ACC112 (cell line): ENCODE measurements around the gene NR2C2AP.
"Not testable (repeated sequence)": the region's sequence is repeated elsewhere in the genome, so short reads cannot be mapped to it uniquely, and the experiment has no call there.

Source experiments
- H2AFZ ChIP-seq: fragments of 200-600 bp; sonication (generic); one replicate; pipeline ENCODE4 v1.6.0; 2017; ENCODE audit warnings: antibody characterized with exemption, low read length; ENCODE audit not compliant: unreplicated experiment
- H3K27ac ChIP-seq: fragments of 200-600 bp; sonication (generic); 2 replicates; pipeline ENCODE4 v1.5.1; 2014; ENCODE audit warnings: low read depth, mild to moderate bottlenecking, antibody characterized with exemption, low read length, moderate library complexity
- H3K27me3 ChIP-seq: fragments of 200-600 bp; sonication (generic); 2 replicates; pipeline ENCODE4 v1.6.1; 2014; ENCODE audit warnings: mild to moderate bottlenecking, antibody characterized with exemption, low read length, moderate library complexity, mixed read lengths; ENCODE audit not compliant: insufficient read depth
- H3K36me3 ChIP-seq: fragments of 200-600 bp; sonication (generic); 2 replicates; pipeline ENCODE4 v1.6.1; 2016; ENCODE audit warnings: mild to moderate bottlenecking, antibody characterized with exemption, low read length, moderate library complexity, mixed read lengths; ENCODE audit not compliant: insufficient read depth
- H3K4me1 ChIP-seq: fragments of 200-600 bp; sonication (generic); one replicate; pipeline ENCODE4 v1.6.1; 2016; ENCODE audit warnings: low read length, mixed read lengths; ENCODE audit not compliant: insufficient read depth, unreplicated experiment, control insufficient read depth
- H3K4me3 ChIP-seq: fragments of 200-600 bp; sonication (generic); 2 replicates; pipeline ENCODE4 v1.5.1; 2014; ENCODE audit warnings: mild to moderate bottlenecking, low read depth, low read length
- H3K79me2 ChIP-seq: fragments of 200-600 bp; sonication (generic); one replicate; pipeline ENCODE4 v1.6.0; 2016; ENCODE audit warnings: low read length; ENCODE audit not compliant: control insufficient read depth, unreplicated experiment, insufficient read depth

Gene NR2C2AP

DNA sequence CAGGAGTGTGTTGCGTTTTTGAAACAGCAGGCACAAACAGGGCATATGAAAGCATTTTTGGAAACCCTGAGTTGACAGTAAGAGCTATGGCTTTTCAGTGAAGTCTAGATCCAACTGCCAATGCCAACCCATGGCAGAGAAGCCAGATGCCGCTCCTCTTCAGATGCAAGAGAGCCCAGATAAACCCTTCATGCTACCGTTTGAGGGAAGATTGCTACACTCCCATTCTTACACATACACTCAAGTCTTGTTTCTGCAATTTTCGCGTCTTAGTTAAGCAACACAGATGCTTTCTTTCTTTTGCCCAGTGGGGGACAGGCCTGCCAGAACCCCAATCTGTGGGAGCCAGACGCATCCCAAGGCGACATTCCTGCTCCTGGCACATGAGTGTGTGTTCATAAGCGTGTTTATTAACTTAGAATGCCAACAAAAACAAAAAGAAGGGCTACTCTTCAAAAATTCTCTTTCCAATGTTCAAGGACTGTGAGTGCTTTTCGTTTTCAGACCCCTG lies 21.7 kb downstream of the NR2C2AP start:
- H3K27me3 ChIP-seq: no peaks in the 10 kb centered on the region
- H2AFZ ChIP-seq: no peak overlapping the region
- no peaks in the 10 kb centered on the region for H3K79me2 ChIP-seq
- H3K36me3 ChIP-seq: no peaks in the 10 kb centered on the region
- H3K27ac ChIP-seq: no peak overlapping the region
- H3K4me3 ChIP-seq: no peak overlapping the region
- no peaks in the 10 kb centered on the region for H3K4me1 ChIP-seq

DNA sequence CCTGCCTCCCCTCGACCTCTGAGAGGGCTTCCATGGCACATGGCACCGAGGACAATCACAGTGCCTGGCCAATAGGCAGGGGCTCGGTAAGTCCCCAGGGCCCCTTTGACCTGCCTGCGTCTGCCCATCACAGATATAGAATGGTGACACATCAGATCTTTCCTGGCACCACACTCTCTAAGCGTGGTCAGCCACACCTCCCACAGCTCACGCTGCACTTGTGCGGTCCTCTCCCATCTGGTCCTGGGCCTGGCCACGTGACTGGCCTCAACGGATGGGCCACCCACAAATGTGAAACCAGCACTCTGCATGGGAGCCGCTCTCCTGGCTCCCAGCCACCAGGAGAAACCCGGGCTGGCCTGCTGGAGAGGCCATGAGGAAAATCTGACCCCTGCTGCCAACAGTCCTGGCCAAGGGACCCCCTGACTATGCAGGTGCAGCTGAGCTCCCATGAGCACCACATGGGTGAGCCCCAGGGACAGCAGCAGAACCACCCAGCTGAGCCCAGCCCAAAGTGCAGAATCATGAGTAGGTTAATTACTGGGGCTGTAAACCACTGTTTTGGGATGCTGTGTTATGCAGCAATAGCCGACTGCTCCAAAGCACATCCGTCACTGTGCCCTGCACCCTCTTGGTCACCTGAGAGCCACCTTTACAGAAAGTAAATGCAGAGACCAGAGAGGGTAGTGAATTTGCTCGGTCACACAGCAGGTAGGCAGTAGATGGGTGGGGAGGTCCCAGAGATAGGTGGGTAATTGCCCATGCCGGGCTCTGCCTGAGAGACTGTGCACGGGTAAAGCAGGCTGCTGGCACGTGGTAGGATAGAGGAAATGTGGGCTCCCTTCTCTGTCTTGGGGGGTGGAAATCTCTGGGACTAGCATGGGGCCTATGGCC lies 23.4 kb downstream of the NR2C2AP start:
- no peaks in the 10 kb centered on the region for H3K79me2 ChIP-seq
- no peak overlapping the region for H3K4me3 ChIP-seq
- no peak overlapping the region for H3K27ac ChIP-seq
- H3K4me1 ChIP-seq: no peaks in the 10 kb centered on the region
- H3K36me3 ChIP-seq: no peaks in the 10 kb centered on the region
- H2AFZ ChIP-seq: no peak overlapping the region
- H3K27me3 ChIP-seq: no peaks in the 10 kb centered on the region

DNA sequence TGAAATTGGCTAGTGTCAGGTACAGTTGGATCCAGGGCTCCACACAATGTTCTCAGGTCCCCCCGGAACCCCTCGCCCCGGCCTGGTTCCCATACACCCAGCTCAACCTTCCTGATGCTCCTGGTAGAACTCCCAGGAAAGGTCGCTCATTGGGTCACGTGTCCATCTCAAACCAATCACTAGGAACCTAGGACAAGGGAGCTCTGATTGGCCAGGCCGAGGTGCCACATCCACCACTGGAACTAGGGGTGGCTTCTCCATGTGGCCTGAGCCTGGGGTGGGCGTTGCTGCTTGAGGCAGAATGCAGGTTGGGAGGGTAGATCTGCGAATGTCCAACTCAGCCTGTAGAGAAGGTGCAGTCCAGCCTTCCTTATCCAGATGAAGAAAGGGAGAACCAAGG lies 26.3 kb downstream of the NR2C2AP start:
- no peak overlapping the region for H2AFZ ChIP-seq
- no peak overlapping the region for H3K27ac ChIP-seq
- peaks cover 5% of the 10 kb centered on the region for H3K4me1 ChIP-seq
- no peaks in the 10 kb centered on the region for H3K79me2 ChIP-seq
- H3K4me3 ChIP-seq: no peak overlapping the region
- H3K27me3 ChIP-seq: no peaks in the 10 kb centered on the region
- no peaks in the 10 kb centered on the region for H3K36me3 ChIP-seq

DNA sequence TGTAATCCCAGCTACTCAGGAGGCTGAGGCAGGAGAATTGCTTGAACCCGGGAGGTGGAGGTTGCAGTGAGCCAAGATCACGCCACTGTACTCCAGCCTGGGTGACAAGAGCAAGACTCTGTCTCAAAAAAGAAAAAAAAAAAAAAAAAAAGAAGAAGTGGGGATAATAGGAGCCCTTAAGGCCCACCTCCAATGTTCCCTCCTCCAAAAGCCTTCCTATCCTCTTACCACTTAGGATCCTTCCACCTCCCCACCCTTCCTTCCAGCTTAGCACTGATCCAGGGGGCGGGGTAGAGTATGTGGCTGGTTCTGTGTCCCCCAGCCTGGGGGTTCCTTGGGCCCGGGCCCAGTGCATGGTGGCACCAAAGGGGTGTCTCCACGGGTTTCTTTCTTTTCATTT lies 30.0 kb downstream of the NR2C2AP start:
- not testable (repeated sequence) for H3K27me3 ChIP-seq, H2AFZ ChIP-seq, H3K79me2 ChIP-seq, H3K36me3 ChIP-seq, H3K27ac ChIP-seq, H3K4me1 ChIP-seq, H3K4me3 ChIP-seq

DNA sequence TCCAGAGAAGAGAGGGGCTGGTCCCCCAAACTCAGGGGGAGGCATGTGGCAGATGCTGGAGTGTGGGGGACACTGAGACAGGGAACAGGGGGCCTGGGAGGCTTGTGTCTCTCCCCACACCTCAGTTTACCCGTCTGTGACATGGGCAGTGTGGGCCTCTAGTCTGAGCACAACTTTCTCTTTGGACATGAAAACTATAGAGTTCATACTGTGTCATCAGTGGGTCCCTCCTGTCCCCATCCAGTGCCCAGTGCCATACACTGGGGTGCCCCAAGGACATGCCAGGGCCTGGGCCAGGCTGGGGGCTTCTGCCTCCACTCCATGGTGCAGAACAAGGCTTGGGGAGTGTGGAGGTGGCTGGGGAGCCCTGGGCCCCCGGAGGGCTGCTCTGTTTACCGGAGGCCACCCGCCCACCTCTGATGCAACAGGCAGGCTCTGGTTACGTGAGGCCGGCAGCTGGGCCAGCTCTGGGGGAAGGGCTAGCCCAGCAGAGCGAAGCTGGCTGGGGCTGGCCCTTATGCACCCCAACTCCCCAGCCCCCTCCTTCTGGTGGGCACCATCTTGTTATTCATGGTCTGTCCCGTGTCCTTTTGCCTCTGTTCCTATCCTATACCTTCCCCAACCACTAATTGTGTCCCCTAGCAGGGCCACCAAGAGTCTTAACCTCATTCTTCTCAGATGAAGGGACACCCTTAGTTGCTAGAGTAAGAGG lies 31.2 kb downstream of the NR2C2AP start:
- Histone ChIP-seq H2AFZ (no peak overlapping the region), H3K27me3 (no peaks in the 10 kb centered on the region), H3K27ac (no peak overlapping the region), H3K4me3 (no peak overlapping the region), H3K4me1 (peaks cover 7% of the 10 kb centered on the region), H3K79me2 (no peaks in the 10 kb centered on the region), H3K36me3 (no peaks in the 10 kb centered on the region)

DNA sequence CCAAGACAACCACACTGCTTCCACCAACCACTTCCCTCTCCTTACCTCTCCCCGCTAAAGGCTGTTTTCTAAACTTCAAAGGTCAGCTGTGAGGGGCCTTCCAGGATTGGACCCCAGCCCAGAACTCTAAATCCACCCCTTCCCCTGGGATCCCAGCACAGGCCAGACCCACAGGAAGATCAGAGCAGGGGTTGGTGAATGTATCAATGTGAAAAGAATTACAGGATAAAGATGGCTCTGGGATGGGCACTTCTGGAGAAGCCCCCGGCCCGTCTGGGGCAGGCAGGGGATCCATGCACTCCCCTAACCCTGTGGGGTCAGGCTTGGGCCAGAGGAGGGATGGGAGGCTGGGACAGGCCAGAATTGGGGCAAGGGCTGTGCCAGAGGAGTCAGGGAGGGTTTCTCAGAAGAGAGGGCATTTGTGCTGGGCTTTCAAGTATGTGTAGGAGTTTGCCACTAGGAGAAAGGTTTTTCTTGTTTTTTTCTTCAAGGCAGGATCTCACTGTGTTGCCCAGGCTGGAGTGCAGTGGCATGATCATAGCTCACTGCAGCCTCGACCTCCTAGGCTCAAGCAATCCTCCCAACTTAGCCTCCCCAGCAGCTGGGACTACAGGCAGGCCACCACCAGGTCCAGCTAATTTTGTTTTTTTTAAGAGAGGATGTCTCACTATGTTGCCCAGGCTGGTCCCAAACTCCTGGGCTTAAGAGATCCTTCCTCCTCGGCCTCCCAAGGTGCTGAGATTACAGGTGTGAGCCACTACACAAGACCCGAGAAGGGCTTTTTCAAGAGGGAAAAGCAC lies 32.1 kb downstream of the NR2C2AP start:
- Histone ChIP-seq H2AFZ (no peak overlapping the region), H3K36me3 (no peaks in the 10 kb centered on the region), H3K4me3 (no peak overlapping the region), H3K4me1 (peaks cover 7% of the 10 kb centered on the region), H3K27me3 (no peaks in the 10 kb centered on the region), H3K79me2 (no peaks in the 10 kb centered on the region), H3K27ac (no peak overlapping the region)

DNA sequence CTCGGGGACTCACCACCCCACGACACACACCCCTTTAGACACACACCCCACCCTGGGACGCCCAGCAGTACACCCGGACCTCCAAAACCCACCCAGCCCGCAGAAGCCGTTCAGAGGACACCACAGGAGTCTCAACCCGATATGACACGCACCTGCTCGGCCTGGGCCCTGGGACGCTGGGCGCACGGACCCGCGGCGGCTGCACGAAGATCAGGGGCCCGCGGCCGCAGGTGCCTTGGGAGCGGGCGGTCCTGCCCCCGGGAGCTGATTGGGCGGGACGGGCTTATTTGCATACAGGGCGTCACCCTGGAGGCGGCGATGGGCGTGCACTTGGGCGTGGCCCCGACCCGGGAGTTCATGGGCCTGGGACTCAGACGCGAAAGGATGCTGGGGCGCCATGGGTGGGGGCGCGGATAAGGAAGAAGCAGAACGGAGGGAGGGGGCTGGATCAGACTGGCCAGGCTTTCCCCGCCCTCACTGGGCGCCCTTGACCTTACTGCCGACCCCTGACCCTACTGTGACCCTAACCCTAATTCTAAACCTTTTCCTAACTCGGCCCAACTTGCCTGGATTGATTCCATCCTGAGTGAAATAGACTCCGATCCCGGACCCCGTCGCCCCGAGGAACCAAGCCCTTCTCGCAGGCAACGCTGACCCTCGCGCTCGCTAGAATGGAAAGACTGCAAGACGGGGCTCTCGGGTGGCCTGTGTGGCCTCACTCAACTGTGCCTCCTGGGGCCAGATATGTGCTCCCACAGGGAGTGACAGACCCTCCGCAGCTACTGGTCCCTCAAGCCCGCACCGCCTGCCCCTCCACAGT lies 33.0 kb downstream of the NR2C2AP start, which contains the start of gene MEF2B:
TSS of gene MEF2B (minus strand) at position 211 of the 820 bp plus-strand sequence. CDS start 19,528 bp downstream, outside the sequence.
- no peak within 1 kb of the TSS for H3K4me3 ChIP-seq
- H3K27me3 ChIP-seq: no peaks in the 10 kb centered on the region
- H3K4me1 ChIP-seq: peaks cover 7% of the 10 kb centered on the region
- no peaks in the 10 kb centered on the region for H3K36me3 ChIP-seq
- no peaks in the 10 kb centered on the region for H3K79me2 ChIP-seq
- H2AFZ ChIP-seq: no peak within 1 kb of the TSS
- H3K27ac ChIP-seq: no peak within 1 kb of the TSS

DNA sequence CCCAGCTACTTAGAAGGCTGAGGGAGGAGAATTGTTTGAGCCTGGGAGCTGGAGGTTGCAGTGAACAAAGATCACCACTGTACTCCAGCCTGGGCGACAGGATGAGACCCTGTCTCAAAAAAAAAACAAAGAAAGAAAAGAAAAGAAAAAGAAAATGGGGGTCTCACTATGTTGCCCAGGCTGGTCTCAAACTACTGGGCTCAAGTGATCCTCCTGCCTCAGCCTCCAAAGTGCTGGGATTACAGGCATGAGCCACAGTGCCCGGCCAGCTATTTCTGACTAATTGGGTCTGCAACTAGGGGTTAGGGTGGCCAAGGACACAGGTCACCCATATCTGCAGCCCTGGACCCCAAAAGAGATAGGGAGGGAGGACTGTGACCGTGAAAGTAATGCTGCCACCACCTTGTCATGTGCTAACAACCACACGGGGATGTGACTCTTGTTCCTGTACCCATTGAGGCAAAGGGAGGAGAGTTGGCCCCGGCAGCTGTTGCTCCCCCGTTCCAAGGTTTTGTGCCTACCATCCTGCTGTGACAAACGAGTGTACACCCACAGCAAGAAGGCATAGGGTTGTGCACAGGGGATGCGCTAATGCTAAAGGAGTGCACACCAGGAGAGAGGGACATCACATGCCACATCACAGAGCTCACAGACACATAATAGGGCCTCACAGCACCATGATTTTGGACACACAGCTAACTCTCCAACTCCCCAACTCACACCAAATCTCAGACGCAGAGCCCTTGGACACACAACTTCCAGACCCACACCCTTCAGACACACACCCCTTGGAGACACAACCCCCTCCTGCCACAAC lies 33.8 kb downstream of the NR2C2AP start:
- peaks cover 7% of the 10 kb centered on the region for H3K4me1 ChIP-seq
- no peak overlapping the region for H2AFZ ChIP-seq
- H3K79me2 ChIP-seq: no peaks in the 10 kb centered on the region
- no peak overlapping the region for H3K27ac ChIP-seq
- H3K36me3 ChIP-seq: no peaks in the 10 kb centered on the region
- no peaks in the 10 kb centered on the region for H3K27me3 ChIP-seq
- H3K4me3 ChIP-seq: no peak overlapping the region

DNA sequence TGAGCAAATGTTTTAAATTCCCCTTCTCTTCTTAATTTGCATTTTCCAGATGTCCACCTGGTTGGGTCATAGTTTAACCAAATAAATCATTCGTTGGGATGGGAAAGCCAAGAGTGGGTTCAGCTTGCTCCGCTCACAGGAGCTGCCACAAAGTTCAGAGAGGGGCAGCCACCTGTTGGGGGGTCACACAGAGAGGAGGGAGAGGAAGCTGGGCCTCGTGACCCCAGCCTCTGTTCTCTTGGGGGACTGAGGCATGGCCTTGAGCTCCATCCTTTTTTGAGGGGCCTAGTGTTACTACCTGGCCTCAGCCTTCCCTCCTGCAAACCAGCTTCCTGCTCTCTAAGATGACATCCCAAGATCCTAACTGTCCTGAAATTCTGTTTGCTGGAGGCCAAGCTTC lies 35.6 kb downstream of the NR2C2AP start:
- Histone ChIP-seq H3K27me3 (no peaks in the 10 kb centered on the region), H3K36me3 (no peaks in the 10 kb centered on the region), H3K79me2 (no peaks in the 10 kb centered on the region), H3K27ac (no peak overlapping the region), H2AFZ (no peak overlapping the region), H3K4me1 (peaks cover 7% of the 10 kb centered on the region), H3K4me3 (no peak overlapping the region)
